Transverse colon (tissue), 4 donors: Measurements from ENCODE around the gene CHID1.

Experiments
- EP300 ChIP-seq: sonication (generic); formaldehyde crosslinking; IDR thresholded peaks from one replicate; pipeline ENCODE4 v1.6.1; 2017; ENCODE audit warnings: antibody characterized with exemption, low read depth
- POLR2A ChIP-seq: fragments of 450-650 bp; IDR thresholded peaks from one replicate; pipeline ENCODE4 v1.6.1; 2016; ENCODE audit warnings: antibody characterized with exemption, mild to moderate bottlenecking, moderate library complexity
- POLR2AphosphoS5 ChIP-seq, 3 donors: sonication (generic); formaldehyde crosslinking; IDR thresholded peaks; one replicate each; pipeline ENCODE4 v1.6.1; 2016; ENCODE audit warnings: antibody characterized with exemption in 3 of 3
- TF ChIP-seq, protein P1 (sequence below), 5 experiments: fragments of 200-600 bp in 3 of 5; fragments of 450-650 bp in 2 of 5; sonication (generic) in 3 of 5; IDR thresholded peaks; 1 replicate in 2 of 5; 2 replicates in 3 of 5; pipeline ENCODE4 v1.5.1; 2016 to 2017; ENCODE audit warnings: antibody characterized with exemption in 5 of 5, inconsistent platforms in 3 of 5, mild to moderate bottlenecking in 2 of 5, moderate library complexity in 1 of 5

DNA sequence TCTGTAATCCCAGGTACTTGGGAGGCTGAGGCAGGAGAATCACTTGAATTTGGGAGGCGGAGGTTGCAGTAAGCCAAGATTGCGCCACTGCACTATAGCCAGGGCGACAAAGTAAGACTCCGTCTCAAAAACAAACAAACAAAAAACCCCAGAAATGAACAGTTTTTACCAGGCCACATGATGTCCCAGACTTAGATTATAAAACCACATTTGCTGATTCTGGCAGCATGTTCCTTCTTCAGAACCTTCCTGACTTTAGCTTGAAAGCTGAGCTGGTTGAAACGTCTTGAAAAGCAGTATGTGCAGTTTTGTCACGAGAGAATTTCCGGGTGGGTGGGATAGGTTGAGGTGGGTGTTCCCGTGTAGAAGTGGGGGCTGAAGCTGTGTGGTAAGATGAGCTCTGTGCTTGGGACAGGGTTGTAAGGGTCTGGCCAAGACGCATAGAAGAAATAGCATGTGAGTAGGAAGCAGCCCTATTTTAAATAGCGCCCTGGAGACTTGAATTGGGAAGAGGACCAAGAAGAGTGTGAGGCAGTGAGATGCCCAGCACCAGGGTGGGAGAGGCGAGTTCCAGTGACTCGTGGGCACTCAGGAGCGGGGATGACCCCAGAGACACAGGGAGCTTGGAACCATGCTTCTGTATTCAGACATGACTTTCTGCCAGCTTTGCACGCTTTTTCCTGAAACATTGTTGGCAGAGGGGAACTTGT is 22.7 kb upstream of the CHID1 start:
- TF ChIP-seq, protein P1, sequence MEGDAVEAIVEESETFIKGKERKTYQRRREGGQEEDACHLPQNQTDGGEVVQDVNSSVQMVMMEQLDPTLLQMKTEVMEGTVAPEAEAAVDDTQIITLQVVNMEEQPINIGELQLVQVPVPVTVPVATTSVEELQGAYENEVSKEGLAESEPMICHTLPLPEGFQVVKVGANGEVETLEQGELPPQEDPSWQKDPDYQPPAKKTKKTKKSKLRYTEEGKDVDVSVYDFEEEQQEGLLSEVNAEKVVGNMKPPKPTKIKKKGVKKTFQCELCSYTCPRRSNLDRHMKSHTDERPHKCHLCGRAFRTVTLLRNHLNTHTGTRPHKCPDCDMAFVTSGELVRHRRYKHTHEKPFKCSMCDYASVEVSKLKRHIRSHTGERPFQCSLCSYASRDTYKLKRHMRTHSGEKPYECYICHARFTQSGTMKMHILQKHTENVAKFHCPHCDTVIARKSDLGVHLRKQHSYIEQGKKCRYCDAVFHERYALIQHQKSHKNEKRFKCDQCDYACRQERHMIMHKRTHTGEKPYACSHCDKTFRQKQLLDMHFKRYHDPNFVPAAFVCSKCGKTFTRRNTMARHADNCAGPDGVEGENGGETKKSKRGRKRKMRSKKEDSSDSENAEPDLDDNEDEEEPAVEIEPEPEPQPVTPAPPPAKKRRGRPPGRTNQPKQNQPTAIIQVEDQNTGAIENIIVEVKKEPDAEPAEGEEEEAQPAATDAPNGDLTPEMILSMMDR (IDR thresholded peaks at IDR 0.05), result no peak
- TF ChIP-seq POLR2A (peak; percentile 22), POLR2AphosphoS5 (IDR thresholded peaks at IDR 0.05) (peak in 1 of 3 donors; percentile 18), EP300 (no peak)
